IMR-90 (cell line): Measurements from ENCODE around the gene TSPAN14. TPM values are rescaled to one million over a fixed set of nuclear protein-coding genes. Genes with fewer than 3 reads are reported as not detected.
"Not testable (repeated sequence)": the region's sequence is repeated elsewhere in the genome, so short reads cannot be mapped to it uniquely, and the experiment has no call there.

Experiments used
- ATAC-seq: fragments of 200-7000 bp; cut with Tn5 transposase; 2 replicates; pipeline ENCODE4 v1.9.1; 2020; ENCODE audit warnings: low read depth, mild to moderate bottlenecking, moderate library complexity
- BruUV-seq: library from RNA; stranded (reverse); fragments of 400-500 nt; replicated peaks from 2 replicates; lab custom pipeline; 2021; lab: Mats Ljungman, UMichigan
- CTCF ChIA-PET: fragments of 300-600 bp; formaldehyde crosslinking; extraction: SDS; loops from one replicate; lab custom pipeline; 2021; ENCODE audit warnings: antibody characterized with exemption; lab: Yijun Ruan, JAX
- POLR2A ChIA-PET: fragments of 300-600 bp; sonication (Branson Sonifier 250); formaldehyde crosslinking; loops from one replicate; lab custom pipeline; 2022; ENCODE audit warnings: antibody characterized with exemption; ENCODE audit not compliant: unreplicated experiment; lab: Charles Lee
- DNase-seq: peaks from one replicate; pipeline ENCODE4 v3.0.0; 2013
- H2AFZ ChIP-seq: replicated peaks from 2 replicates; pipeline ENCODE3; 2013; ENCODE audit warnings: low read length, mild to moderate bottlenecking; ENCODE audit not compliant: poor library complexity
- H2AK5ac ChIP-seq: 2 replicates; pipeline ENCODE4 v1.6.1; 2013; ENCODE audit warnings: low read depth, low read length, inconsistent platforms
- H2AK9ac ChIP-seq: replicated peaks from 2 replicates; pipeline ENCODE3; 2013; ENCODE audit warnings: mild to moderate bottlenecking, low read depth, low read length, moderate library complexity; ENCODE audit not compliant: poor library complexity
- H2BK120ac ChIP-seq: 2 replicates; pipeline ENCODE4 v1.6.1; 2013; ENCODE audit warnings: low read depth, low read length, inconsistent platforms
- H2BK15ac ChIP-seq: 3 replicates; pipeline ENCODE4 v1.6.1; 2013; ENCODE audit warnings: low read depth, low read length, inconsistent platforms
- H2BK20ac ChIP-seq: 2 replicates; pipeline ENCODE4 v1.6.1; 2013; ENCODE audit warnings: low read depth, mild to moderate bottlenecking, inconsistent platforms, low read length, moderate library complexity
- H2BK5ac ChIP-seq: 2 replicates; pipeline ENCODE4 v1.6.1; 2013; ENCODE audit warnings: mild to moderate bottlenecking, low read depth, low read length, inconsistent platforms; ENCODE audit not compliant: poor library complexity, severe bottlenecking
- H3K14ac ChIP-seq: replicated peaks from 2 replicates; pipeline ENCODE4 v1.6.1; 2013; ENCODE audit warnings: low read depth, low read length, inconsistent platforms
- H3K18ac ChIP-seq: 2 replicates; pipeline ENCODE4 v1.6.1; 2013; ENCODE audit warnings: low read depth, low read length, control low read depth
- H3K23ac ChIP-seq: 2 replicates; pipeline ENCODE4 v1.6.1; 2013; ENCODE audit warnings: low read depth, low read length, inconsistent platforms
- H3K27ac ChIP-seq: 2 replicates; pipeline ENCODE4 v1.5.1; 2013; ENCODE audit warnings: mild to moderate bottlenecking, control low read depth, low read length; ENCODE audit not compliant: insufficient read depth
- H3K27me3 ChIP-seq: 2 replicates; pipeline ENCODE4 v1.6.1; 2013; ENCODE audit warnings: low read length; ENCODE audit not compliant: control insufficient read depth, insufficient read depth
- H3K36me3 ChIP-seq: 2 replicates; pipeline ENCODE4 v1.6.1; 2013; ENCODE audit warnings: low read length, mixed read lengths; ENCODE audit not compliant: control insufficient read depth, insufficient read depth
- H3K4ac ChIP-seq: 2 replicates; pipeline ENCODE4 v1.6.1; 2013; ENCODE audit warnings: low read depth, low read length, inconsistent platforms
- H3K4me1 ChIP-seq: 2 replicates; pipeline ENCODE4 v1.6.1; 2013; ENCODE audit warnings: low read length, mixed read lengths; ENCODE audit not compliant: control insufficient read depth, insufficient read depth
- H3K4me2 ChIP-seq: 2 replicates; pipeline ENCODE4 v1.6.1; 2013; ENCODE audit warnings: low read depth, mild to moderate bottlenecking, control low read depth, low read length, moderate library complexity
- H3K4me3 ChIP-seq: 2 replicates; pipeline ENCODE4 v1.5.1; 2013; ENCODE audit warnings: low read depth, mild to moderate bottlenecking, control low read depth, low read length, moderate library complexity; ENCODE audit not compliant: insufficient read depth
- H3K56ac ChIP-seq: 2 replicates; pipeline ENCODE4 v1.6.1; 2013; ENCODE audit warnings: low read length, inconsistent platforms; ENCODE audit not compliant: insufficient read depth; ENCODE audit errors: extremely low read depth
- H3K79me1 ChIP-seq, 2 experiments: 2 replicates each; pipeline ENCODE4 v1.6.1; 2013; ENCODE audit warnings: low read length in 2 of 2, inconsistent platforms in 1 of 2, low read depth in 1 of 2
- H3K9ac ChIP-seq: 2 replicates; pipeline ENCODE4 v1.6.1; 2013; ENCODE audit warnings: low read depth, low read length, control low read depth
- H3K9me1 ChIP-seq: 2 replicates; pipeline ENCODE4 v1.6.1; 2013; ENCODE audit warnings: low read length, inconsistent platforms; ENCODE audit not compliant: insufficient read depth
- H3K9me3 ChIP-seq: 2 replicates; pipeline ENCODE4 v1.6.1; 2013; ENCODE audit warnings: low read length; ENCODE audit not compliant: control insufficient read depth, insufficient read depth
- H4K20me1 ChIP-seq: 2 replicates; pipeline ENCODE4 v1.6.1; 2013; ENCODE audit warnings: low read length, inconsistent platforms; ENCODE audit not compliant: insufficient read depth
- H4K5ac ChIP-seq: 2 replicates; pipeline ENCODE4 v1.6.1; 2013; ENCODE audit warnings: mild to moderate bottlenecking, low read depth, low read length, control low read depth
- H4K8ac ChIP-seq, 2 experiments: 2 replicates each; pipeline ENCODE4 v1.6.1; 2013; ENCODE audit warnings: low read depth in 2 of 2, low read length in 2 of 2, control low read depth in 1 of 2, inconsistent platforms in 1 of 2
- H4K91ac ChIP-seq: 2 replicates; pipeline ENCODE4 v1.6.1; 2013; ENCODE audit warnings: low read depth, low read length, inconsistent platforms; ENCODE audit not compliant: insufficient read depth
- WGBS, 2 experiments: methylation state at CpG; one replicate each; pipeline versions ENCODE4 v1.1.5 to v1.1.7; 2013; ENCODE audit warnings: missing lambda C conversion rate in 2 of 2; ENCODE audit not compliant: insufficient read length in 1 of 2; ENCODE audit errors: extremely low coverage in 2 of 2; 5-methylcytosine and 5-hydroxymethylcytosine counted together
- dilution Hi-C: fragments of 300-500 bp; cut with HindIII; formaldehyde crosslinking; loops from one replicate; pipeline ENCODE4 v1.14.3; 2018; ENCODE audit warnings: low sequenced_read_pairs; ENCODE audit not compliant: unreplicated experiment
- in situ Hi-C: fragments of 300-500 bp; cut with MboI; formaldehyde crosslinking; loops from 3 replicates; pipeline ENCODE4 v1.14.3; 2019; ENCODE audit warnings: low sequenced_read_pairs, inconsistent platforms, mixed read lengths
- intact Hi-C: fragments of 100-400 bp; cut with micrococcal nuclease; formaldehyde crosslinking; loops from 2 replicates; pipeline ENCODE4 v1.10.0; 2022
- polyA plus RNA-seq, 3 experiments: library from polyadenylated mRNA; depleted of rRNA; stranded (reverse); fragments of >200 nt; gene quantifications; 2 replicates each; pipeline ENCODE4 v1.2.3, GENCODE V29; 2012; ENCODE audit warnings: low replicate concordance in 1 of 3
- total RNA-seq: library from RNA; depleted of rRNA; stranded (reverse); fragments of >200 nt; gene quantifications from 2 replicates; pipeline ENCODE4 v1.2.3, GENCODE V29; 2012

TSPAN14 gene
- total and polyA plus RNA-seq, 2 of the 4 experiments (the other 2 are of a cell fraction): 18.5 to 43.0 TPM

DNA sequence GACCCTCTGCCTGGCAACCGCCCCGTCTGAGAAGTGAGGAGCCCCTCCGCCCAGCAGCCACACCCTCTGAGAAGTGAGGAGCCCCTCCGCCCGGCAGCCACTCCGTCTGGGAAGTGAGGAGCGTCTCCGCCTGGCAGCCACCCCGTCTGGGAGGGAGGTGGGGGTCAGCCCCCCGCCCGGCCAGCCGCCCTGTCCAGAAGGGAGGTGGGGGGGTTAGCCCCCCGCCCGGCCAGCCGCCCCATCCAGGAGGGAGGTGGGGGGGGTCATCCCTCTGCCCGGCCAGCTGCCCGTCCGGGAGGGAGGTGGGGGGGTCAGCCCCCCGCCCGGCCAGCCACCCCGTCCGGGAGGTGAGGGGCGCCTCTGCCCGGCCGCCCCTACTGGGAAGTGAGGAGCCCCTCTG lies 79.9 kb downstream of the TSPAN14 start:
- H2AFZ ChIP-seq, H3K56ac ChIP-seq, in situ Hi-C loops, H2BK20ac ChIP-seq, H2BK120ac ChIP-seq, H3K9me1 ChIP-seq, H3K27ac ChIP-seq, dilution Hi-C loops, H2BK5ac ChIP-seq, H3K4ac ChIP-seq, H3K9me3 ChIP-seq, H3K79me1 ChIP-seq, H3K27me3 ChIP-seq, H2AK9ac ChIP-seq, H4K20me1 ChIP-seq, H4K5ac ChIP-seq, intact Hi-C loops, H3K14ac ChIP-seq, H2BK15ac ChIP-seq, H3K18ac ChIP-seq, H3K4me3 ChIP-seq, H3K36me3 ChIP-seq, H3K9ac ChIP-seq, H3K4me2 ChIP-seq, H4K8ac ChIP-seq, ATAC-seq, CTCF ChIA-PET, H2AK5ac ChIP-seq, H3K4me1 ChIP-seq, POLR2A ChIA-PET, H3K23ac ChIP-seq, DNase-seq, BruUV-seq, H4K91ac ChIP-seq: not testable (repeated sequence)
- no CpG with 5 or more reads among the region's 25 CpGs for WGBS, 2 experiments

DNA sequence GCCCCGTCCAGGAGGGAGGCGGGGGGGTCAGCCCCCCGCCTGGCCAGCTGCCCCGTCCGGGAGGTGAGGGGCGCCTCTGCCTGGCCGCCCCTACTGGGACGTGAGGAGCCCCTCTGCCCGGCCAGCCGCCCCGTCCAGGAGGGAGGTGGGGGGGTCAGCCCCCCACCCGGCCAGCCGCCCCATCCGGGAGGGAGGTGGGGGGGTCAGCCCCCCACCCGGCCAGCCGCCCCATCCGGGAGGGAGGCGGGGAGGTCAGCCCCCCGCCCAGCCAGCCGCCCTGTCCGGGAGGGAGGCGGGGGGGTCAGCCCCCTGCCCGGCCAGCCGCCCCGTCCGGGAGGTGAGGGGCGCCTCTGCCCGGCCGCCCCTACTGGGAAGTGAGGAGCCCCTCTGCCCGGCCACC lies 80.5 kb downstream of the TSPAN14 start:
- H3K56ac ChIP-seq, H3K9ac ChIP-seq, H3K4me3 ChIP-seq, H2AK5ac ChIP-seq, H4K8ac ChIP-seq, H3K14ac ChIP-seq, H3K4me1 ChIP-seq, H3K23ac ChIP-seq, POLR2A ChIA-PET, H2BK20ac ChIP-seq, H4K5ac ChIP-seq, H3K36me3 ChIP-seq, H4K91ac ChIP-seq, CTCF ChIA-PET, H3K18ac ChIP-seq, H3K9me3 ChIP-seq, H4K20me1 ChIP-seq, H2BK120ac ChIP-seq, intact Hi-C loops, dilution Hi-C loops, H3K4ac ChIP-seq, H3K27me3 ChIP-seq, H2BK15ac ChIP-seq, ATAC-seq, H3K27ac ChIP-seq, H2BK5ac ChIP-seq, DNase-seq, in situ Hi-C loops, H3K9me1 ChIP-seq, H3K4me2 ChIP-seq, H2AFZ ChIP-seq, BruUV-seq, H3K79me1 ChIP-seq, H2AK9ac ChIP-seq: not testable (repeated sequence)
- no CpG with 5 or more reads among the region's 30 CpGs for WGBS, 2 experiments
